HL-60 (cell line): ENCODE data around the gene PRL.

Experiments
- DNase-seq, 2 experiments: peaks; one replicate each; pipeline ENCODE4 v3.0.0-alpha.2; 2010 to 2020; ENCODE audit warnings: low read depth in 1 of 2, low spot score in 1 of 2
- H3K27ac ChIP-seq: fragments of 250-450 bp; sonication (Bioruptor Pico); replicated peaks from 2 replicates; pipeline ENCODE4 v1.5.1; 2020; ENCODE audit warnings: mild to moderate bottlenecking, moderate library complexity
- H3K27me3 ChIP-seq: fragments of 250-450 bp; sonication (Bioruptor Pico); 2 replicates; pipeline ENCODE4 v1.5.1; 2021; ENCODE audit warnings: mild to moderate bottlenecking, moderate library complexity; ENCODE audit not compliant: insufficient read depth, poor library complexity, severe bottlenecking
- H3K4me3 ChIP-seq: replicated peaks from 2 replicates; pipeline ENCODE4 v1.5.1; 2011; ENCODE audit warnings: mild to moderate bottlenecking, control low read depth, low read length; ENCODE audit not compliant: insufficient read depth
- CTCF ChIP-seq: IDR thresholded peaks from one replicate; pipeline ENCODE4 v1.5.1; 2011; ENCODE audit warnings: low read length, control low read depth, inconsistent platforms; ENCODE audit not compliant: insufficient read depth
- GABPA ChIP-seq: IDR thresholded peaks from 2 replicates; pipeline ENCODE4 v1.6.1; 2012; ENCODE audit warnings: low read depth
- POLR2AphosphoS5 ChIP-seq: IDR thresholded peaks from 2 replicates; pipeline ENCODE4 v1.6.1; 2012; ENCODE audit warnings: low read depth
- REST ChIP-seq: IDR thresholded peaks from 2 replicates; pipeline ENCODE4 v1.6.1; 2012; ENCODE audit warnings: low read depth; ENCODE audit not compliant: insufficient replicate concordance
- SPI1 ChIP-seq: IDR thresholded peaks from 2 replicates; pipeline ENCODE4 v1.6.1; 2012; ENCODE audit warnings: low read depth, mild to moderate bottlenecking, borderline replicate concordance

The PRL gene

GRCh38 chr6:22253955-22254655, 42.7 kb downstream of the PRL start:
- no peak for TF ChIP-seq SPI1
- TF ChIP-seq CTCF = no peak
- TF ChIP-seq POLR2AphosphoS5 = no peak
- TF ChIP-seq REST = no peak
- no peak for TF ChIP-seq GABPA
- H3K4me3 ChIP-seq = no peak overlapping the region

DNA sequence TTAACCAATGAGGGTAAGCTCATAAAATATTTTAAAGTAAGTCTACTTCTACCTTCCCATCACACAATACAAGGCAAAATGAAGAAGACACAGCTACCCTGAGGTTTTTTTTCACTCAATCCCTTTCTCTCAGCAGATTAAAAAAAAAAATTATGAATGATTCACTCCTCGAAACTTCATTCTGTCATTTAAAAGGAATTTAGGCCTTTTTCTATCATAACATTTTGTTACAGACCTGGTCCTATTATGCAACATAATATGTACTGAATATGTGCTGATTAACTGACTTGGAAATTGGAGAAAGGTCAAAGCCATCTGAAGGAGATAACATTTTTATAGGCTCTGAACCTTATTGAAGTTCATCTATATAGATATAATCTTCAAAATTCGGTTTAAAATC, 45.5 kb downstream of the PRL start:
- DNase-seq = no peak
- Histone ChIP-seq H3K27ac (no peak overlapping the region), H3K27me3 (no peaks in the 10 kb centered on the region), H3K4me3 (no peak overlapping the region)
- TF ChIP-seq GABPA (no peak), CTCF (no peak), REST (no peak), POLR2AphosphoS5 (no peak), SPI1 (no peak)

More at GRCh38 chr6:22253955-22254655, 42.7 kb downstream of the PRL start:
- Histone ChIP-seq H3K27ac (no peak overlapping the region), H3K27me3 (no peaks in the 10 kb centered on the region)
- DNase-seq = no peak

DNA sequence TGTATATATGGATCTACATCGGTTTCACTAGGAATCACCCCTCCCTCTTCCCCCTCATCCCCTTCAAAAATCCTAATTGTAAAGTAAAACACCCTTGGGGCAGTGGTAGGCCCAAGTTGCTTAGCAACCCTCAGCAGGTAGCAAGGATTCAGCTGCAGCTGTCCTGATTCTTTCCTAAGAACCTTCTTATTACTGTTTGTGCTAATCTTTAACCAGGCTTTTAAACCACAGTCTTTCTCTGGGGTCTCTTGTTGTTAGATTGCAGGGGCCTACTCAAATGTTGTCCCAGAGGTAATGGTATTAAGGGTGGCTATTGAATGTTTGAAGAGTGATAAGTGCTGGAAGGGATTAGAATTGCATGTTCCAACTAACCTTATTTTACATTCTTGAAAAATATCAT, 46.4 kb downstream of the PRL start:
- TF ChIP-seq GABPA (no peak), POLR2AphosphoS5 (no peak), CTCF (no peak), REST (no peak), SPI1 (no peak)
- H3K27me3 ChIP-seq = no peaks in the 10 kb centered on the region
- DNase-seq = no peak
- H3K4me3 ChIP-seq = no peak overlapping the region
- no peak overlapping the region for H3K27ac ChIP-seq
